Small intestine (tissue), 7 donors: Measurements from ENCODE around the gene SOX30. TPM values are rescaled to one million over a fixed set of nuclear protein-coding genes. Genes with fewer than 3 reads are reported as not detected.
A peak's percentile ranks its signal among the peaks of the same experiment; 100 is the strongest.

ENCODE experiments used
- DNase-seq, 2 donors: peaks; one replicate each; pipeline versions ENCODE4 v3.0.0 to v3.0.0-alpha.2; 2013
- FAIRE-seq: peaks from 2 replicates; lab custom pipeline; 2012; peaks lifted over from hg19 to GRCh38; lab: Jason Lieb, UNC
- H3K27ac ChIP-seq, 3 donors: one replicate each; pipeline ENCODE4 v1.5.1; 2013; ENCODE audit warnings: low read length in 2 of 3, mild to moderate bottlenecking in 2 of 3, control low read depth in 1 of 3, inconsistent platforms in 1 of 3, low read depth in 1 of 3, moderate library complexity in 1 of 3
- H3K27me3 ChIP-seq, 3 donors: one replicate each; pipeline ENCODE4 v1.6.1; 2013; ENCODE audit warnings: low read length in 3 of 3, inconsistent platforms in 1 of 3; ENCODE audit not compliant: control insufficient read depth in 3 of 3, insufficient read depth in 3 of 3
- H3K36me3 ChIP-seq, 3 donors: one replicate each; pipeline ENCODE4 v1.6.1; 2013; ENCODE audit warnings: low read length in 3 of 3, inconsistent platforms in 1 of 3, low read depth in 1 of 3, mild to moderate bottlenecking in 1 of 3, moderate library complexity in 1 of 3; ENCODE audit not compliant: control insufficient read depth in 3 of 3, insufficient read depth in 2 of 3
- H3K4me1 ChIP-seq, 3 donors: one replicate each; pipeline ENCODE4 v1.6.1; 2013; ENCODE audit warnings: low read length in 2 of 3, inconsistent platforms in 1 of 3, low read depth in 1 of 3, mild to moderate bottlenecking in 1 of 3, moderate library complexity in 1 of 3; ENCODE audit not compliant: control insufficient read depth in 3 of 3, insufficient read depth in 2 of 3
- H3K4me3 ChIP-seq, 3 donors: one replicate each; pipeline ENCODE4 v1.5.1; 2013; ENCODE audit warnings: low read length in 3 of 3, control low read depth in 1 of 3, inconsistent platforms in 1 of 3, low read depth in 1 of 3, mild to moderate bottlenecking in 1 of 3, moderate library complexity in 1 of 3
- H3K9me3 ChIP-seq, 2 donors: one replicate each; pipeline ENCODE4 v1.6.1; 2013; ENCODE audit warnings: low read depth in 1 of 2, low read length in 1 of 2; ENCODE audit not compliant: control insufficient read depth in 2 of 2, insufficient read depth in 1 of 2
- WGBS, 3 donors: extraction: QIAGEN DNeasy Blood & Tissue Kit; methylation state at CpG; one replicate each; pipeline ENCODE4 v1.1.7; 2013; 5-methylcytosine and 5-hydroxymethylcytosine counted together
- polyA plus RNA-seq, 4 donors: library from polyadenylated mRNA; stranded (reverse) in 3 of 4; unstranded in 1 of 4; fragments of 200-250 nt in 3 of 4; fragments of 120-200 nt in 1 of 4; gene quantifications; one replicate each; pipeline versions ENCODE4 v1.2.1 to v1.2.3, GENCODE V29; 2013
- donor health status: healthy with polysubstance abuse.
- donor health status: control.
- donor health status: control.
- donor health status: Bipolar disorder and iron deficiency.
- donor health status: healthy.

Gene SOX30
- polyA plus RNA-seq, 4 donors: 0.15 to 0.96 (median 0.22) TPM; not detected in 1

DNA sequence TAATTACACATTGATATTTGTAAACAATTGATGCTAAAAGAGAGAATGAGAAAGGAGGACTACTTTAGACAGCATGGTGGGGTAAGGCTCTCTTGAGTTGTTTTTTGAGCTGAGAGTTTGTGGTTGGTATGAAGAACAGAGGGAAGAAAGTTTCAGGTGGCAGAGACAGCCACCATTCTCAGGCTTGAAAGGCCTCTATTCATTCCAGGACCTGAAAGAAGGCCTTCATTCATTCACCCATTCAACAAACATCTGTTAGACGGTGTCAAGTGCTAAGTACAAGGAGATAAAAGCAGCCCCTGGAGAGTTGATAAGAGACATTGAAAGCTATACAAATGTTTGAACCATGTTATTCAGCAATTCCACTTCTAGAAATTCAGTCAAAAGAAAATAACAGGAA, 55.0 kb downstream of the SOX30 start:
- Histone ChIP-seq H3K27ac (no peak overlapping the region), H3K9me3 (no peaks in the 10 kb centered on the region), H3K36me3 (no peaks in the 10 kb centered on the region), H3K4me3 (no peak overlapping the region), H3K27me3 (no peaks in the 10 kb centered on the region), H3K4me1 (peaks cover 0 to 16% (median 4%) of the 10 kb centered on the region in 3 donors)
- DNase-seq (no peak), FAIRE-seq (no peak)
- 20 to 44% (median 30%) methylated on average over 1 of the region's 1 CpG for WGBS, 3 donors

DNA sequence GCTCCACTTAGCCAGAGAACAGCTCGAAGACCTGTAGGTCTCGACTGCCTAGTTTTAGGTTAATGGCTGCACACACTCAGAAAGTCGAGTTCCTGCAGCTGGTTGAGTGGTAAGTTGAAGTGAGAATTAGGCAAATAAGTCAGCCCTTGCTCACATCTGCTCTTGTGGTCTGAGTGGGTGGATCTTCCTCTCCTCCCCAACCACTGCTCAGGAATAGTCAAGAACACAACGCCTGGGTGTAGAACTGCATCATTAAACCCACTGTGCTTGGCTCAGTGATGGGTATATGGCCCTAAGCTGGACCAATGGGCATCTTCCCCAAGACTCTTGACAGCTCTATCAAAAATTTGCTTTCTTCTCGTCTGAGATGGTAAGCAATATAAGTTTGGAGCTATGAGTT, 55.8 kb downstream of the SOX30 start:
- no peak overlapping the region for H3K4me3 ChIP-seq
- H3K36me3 ChIP-seq: no peaks in the 10 kb centered on the region
- peaks cover 0 to 16% (median 4%) of the 10 kb centered on the region in 3 donors for H3K4me1 ChIP-seq
- DNase-seq: peak in 1 of 2 donors; percentile 26
- WGBS, 3 donors: 58 to 74% (median 64%) methylated on average over 5 of the region's 5 CpGs
- FAIRE-seq: no peak
- H3K27ac ChIP-seq: peak overlapping the region in 1 of 3 donors; percentile 41
- no peaks in the 10 kb centered on the region for H3K9me3 ChIP-seq
- no peaks in the 10 kb centered on the region for H3K27me3 ChIP-seq

GRCh38 chr5:157594675-157595459, 57.4 kb downstream of the SOX30 start:
- Histone ChIP-seq H3K36me3 (no peaks in the 10 kb centered on the region), H3K4me1 (peaks cover 0 to 16% (median 4%) of the 10 kb centered on the region in 3 donors), H3K27me3 (no peaks in the 10 kb centered on the region), H3K9me3 (no peaks in the 10 kb centered on the region), H3K4me3 (no peak overlapping the region), H3K27ac (peak overlapping the region in 1 of 3 donors; percentile 23)
- FAIRE-seq: no peak
- DNase-seq: no peak
- WGBS, 3 donors: 30 to 49% (median 41%) methylated on average over 2 of the region's 2 CpGs

- DNase-seq (no peak), FAIRE-seq (no peak)
- H3K36me3 ChIP-seq: no peaks in the 10 kb centered on the region
- no peaks in the 10 kb centered on the region for H3K27me3 ChIP-seq
- no peak overlapping the region for H3K27ac ChIP-seq
- H3K4me3 ChIP-seq: no peak overlapping the region
- H3K9me3 ChIP-seq: no peaks in the 10 kb centered on the region
- H3K4me1 ChIP-seq: peaks cover 0 to 16% (median 4%) of the 10 kb centered on the region in 3 donors
These were observed 58.0 kb downstream of the SOX30 start for GRCh38 chr5:157594257-157594656.

DNA sequence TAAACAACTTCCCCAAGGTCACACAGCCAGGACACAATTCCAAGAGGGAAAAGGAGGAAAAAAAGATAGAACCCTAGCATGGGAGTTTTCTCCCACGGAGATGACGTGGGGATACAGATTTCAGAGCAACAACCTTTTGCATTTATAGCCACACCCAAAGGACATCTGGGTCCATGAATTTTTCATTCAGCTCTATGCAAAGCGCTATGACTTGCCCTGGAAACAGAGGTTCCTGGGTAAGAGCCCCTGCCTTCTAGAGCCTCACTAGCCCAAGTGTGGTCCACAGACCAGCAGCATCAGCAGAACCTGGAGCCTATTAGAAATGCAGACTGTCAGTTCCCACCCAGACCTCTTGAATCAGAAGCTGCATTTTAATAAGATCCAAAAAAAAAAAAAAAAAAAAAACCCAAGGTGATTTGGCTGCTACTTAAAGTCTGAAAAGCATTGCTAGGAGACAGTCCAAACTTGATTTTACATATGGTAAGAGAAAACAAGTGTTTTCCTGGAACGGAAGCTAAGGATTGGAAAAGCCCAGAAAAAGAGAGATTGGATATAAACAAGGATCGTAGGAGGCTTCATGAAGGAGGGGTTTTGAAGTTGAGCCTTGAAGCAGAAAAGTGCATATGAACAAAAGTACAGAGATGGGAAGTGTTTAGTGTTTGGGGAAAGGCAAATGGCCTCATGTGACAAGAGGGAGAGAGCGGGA, 59.0 kb downstream of the SOX30 start:
- no peaks in the 10 kb centered on the region for H3K27me3 ChIP-seq
- WGBS, 3 donors: 72 to 77% (median 77%) methylated on average over 6 of the region's 6 CpGs
- peaks cover 0 to 16% (median 4%) of the 10 kb centered on the region in 3 donors for H3K4me1 ChIP-seq
- no peaks in the 10 kb centered on the region for H3K36me3 ChIP-seq
- DNase-seq: no peak
- peak overlapping the region in 2 of 3 donors; percentile 4 to 52 for H3K27ac ChIP-seq
- no peaks in the 10 kb centered on the region for H3K9me3 ChIP-seq
- no peak for FAIRE-seq
- H3K4me3 ChIP-seq: no peak overlapping the region

DNA sequence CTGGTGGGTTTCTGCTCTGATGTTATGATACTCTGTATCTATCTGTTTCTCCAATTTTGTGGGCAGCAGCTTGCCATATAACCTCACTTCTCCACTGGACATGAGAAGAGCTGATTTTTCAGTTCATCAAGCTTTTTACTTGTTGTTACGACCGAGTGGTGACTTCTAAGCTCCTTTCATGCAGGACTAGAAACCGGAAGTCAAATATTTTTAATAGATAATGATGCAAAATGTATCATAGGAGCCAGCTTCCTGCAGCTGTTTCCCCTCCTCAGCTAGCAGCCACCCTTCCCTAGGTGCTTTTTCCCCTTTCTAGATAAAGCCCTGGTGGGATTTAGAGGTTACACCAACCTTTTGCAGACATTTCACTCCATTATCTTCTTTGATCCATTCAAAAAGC, 59.6 kb downstream of the SOX30 start:
- WGBS, 3 donors: 28 to 39% (median 37%) methylated on average over 3 of the region's 3 CpGs
- DNase-seq (no peak), FAIRE-seq (no peak)
- no peaks in the 10 kb centered on the region for H3K27me3 ChIP-seq
- H3K4me1 ChIP-seq: peaks cover 0 to 16% (median 4%) of the 10 kb centered on the region in 3 donors
- H3K9me3 ChIP-seq: no peaks in the 10 kb centered on the region
- H3K27ac ChIP-seq: peak overlapping the region in 1 of 3 donors; percentile 52
- no peak overlapping the region for H3K4me3 ChIP-seq
- no peaks in the 10 kb centered on the region for H3K36me3 ChIP-seq

- Histone ChIP-seq H3K4me3 (no peak overlapping the region), H3K27me3 (no peaks in the 10 kb centered on the region), H3K9me3 (no peaks in the 10 kb centered on the region), H3K27ac (no peak overlapping the region), H3K36me3 (no peaks in the 10 kb centered on the region), H3K4me1 (peaks cover 0 to 14% (median 2%) of the 10 kb centered on the region in 3 donors)
- no peak for DNase-seq
- no peak for FAIRE-seq
These were observed 61.8 kb downstream of the SOX30 start for GRCh38 chr5:157590478-157590877.

- H3K27ac ChIP-seq: no peak overlapping the region
- no peaks in the 10 kb centered on the region for H3K36me3 ChIP-seq
- no peaks in the 10 kb centered on the region for H3K27me3 ChIP-seq
- no peak for DNase-seq
- no peak for FAIRE-seq
- no peaks in the 10 kb centered on the region for H3K9me3 ChIP-seq
- no peak overlapping the region for H3K4me3 ChIP-seq
- WGBS, 3 donors: 73 to 81% (median 75%) methylated on average over 1 of the region's 1 CpG
- H3K4me1 ChIP-seq: no peaks in the 10 kb centered on the region
These were observed 67.6 kb downstream of the SOX30 start for GRCh38 chr5:157584628-157585027.
